DMS153 treated with DMSO at 0.1 percent for 48 hours (cell line): Measurements from ENCODE around the gene NEBL.

Experiments
- DNase-seq: peaks from one replicate; lab custom pipeline; 2025; ENCODE audit not compliant: unreplicated experiment; lab: John Stamatoyannopoulos, UW

Gene NEBL

DNA sequence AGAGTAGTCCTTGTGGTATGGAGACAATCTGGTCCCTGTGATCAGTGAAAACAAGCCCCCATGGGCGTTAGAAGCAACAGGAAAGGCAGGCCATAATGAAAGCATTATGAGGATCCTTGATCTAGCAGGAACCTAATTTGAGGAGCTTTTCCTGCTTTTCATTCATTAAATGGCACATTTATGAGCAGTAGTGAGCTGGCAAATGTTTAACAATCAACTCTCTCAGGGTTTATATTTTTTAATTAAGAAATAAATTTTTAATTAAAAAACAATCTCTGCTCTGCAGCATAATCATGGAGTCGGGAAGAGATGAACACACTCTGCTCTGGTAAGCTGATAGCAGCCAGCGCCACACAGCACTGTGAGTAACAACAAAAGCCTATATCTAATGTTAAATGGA, 11.3 kb upstream of the NEBL start:
- no peak for DNase-seq

DNA sequence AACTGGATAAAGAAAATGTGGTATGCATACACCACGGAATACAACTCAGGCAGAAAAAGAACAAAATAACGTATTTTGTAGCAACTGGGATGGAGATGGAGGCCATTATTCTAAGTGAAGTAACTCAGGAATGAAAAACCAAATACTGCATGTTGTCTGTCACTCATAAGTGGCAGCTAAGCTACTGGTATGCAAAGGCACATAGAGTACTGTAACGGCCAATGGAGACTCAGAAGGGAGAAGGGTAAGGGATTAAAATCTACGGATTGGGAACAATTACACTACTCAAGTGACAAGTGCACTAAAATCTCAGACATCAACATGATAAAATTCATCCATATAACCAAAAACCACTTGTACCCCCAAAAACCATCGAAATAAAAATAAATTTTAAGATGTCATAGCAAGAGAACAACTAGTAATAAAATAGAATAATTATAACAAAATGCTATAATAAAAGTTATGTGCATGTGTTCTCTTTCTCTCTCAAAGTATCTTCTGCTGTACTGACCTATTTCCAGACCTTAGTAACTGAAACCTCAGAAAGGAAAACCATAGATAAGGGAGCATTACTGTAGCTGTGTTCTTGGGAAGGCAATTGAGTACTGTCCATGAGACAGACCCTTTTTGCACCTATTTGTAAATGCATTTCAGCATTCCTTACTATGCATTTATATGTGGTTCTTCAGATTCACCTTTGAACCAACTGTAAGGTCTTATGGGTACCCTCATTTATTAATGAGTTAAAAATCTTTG, 6.7 kb upstream of the NEBL start:
- no peak for DNase-seq

DNA sequence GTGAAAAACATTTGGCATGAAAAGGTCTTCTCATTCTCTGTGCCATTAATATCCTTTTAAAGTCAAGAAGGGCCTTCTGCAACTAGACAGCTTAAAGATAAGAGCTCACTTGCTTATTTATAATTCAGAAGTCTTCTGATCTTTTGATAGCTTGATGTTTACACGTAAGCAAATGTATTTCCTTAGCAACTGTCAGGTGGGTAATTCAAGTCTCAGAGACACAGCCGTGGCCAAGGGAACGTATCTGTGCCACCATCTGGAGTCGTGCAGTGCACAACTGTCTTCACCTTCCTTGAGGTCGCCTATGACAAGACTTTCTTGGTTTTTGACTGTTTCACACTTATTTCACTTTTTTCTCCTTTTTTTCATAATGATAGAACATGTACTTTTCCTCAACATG, 4.0 kb upstream of the NEBL start:
- DNase-seq: no peak

DNA sequence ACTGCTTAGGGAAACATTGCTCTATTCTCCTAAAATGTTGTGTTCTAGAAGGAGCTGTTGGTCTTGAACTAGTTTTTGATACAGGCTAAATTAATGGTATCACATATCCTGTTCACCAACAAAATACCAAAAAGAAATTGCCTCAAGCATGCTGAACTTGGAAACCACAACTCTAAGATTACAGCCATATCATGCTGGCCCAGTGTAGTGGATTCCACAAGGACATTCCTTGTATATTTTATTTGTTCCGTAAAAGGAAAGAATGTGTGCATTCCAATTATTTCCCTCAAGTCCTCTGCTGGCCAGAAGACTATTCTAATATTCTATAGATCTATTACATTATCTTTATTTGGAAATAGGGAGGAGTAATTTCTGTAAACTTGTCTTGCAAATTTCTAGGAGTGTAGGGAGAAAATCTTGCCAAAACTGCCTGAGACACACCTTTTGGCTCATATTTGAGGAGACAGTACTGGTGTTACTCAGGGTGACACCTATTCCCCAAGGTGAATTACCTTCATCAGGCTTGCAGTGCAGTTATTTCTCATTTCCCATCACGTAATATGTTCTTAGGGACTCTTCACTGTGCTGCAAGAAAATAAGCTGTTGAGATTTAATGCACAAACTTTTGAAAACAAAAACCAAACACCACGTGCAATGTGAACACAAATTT, 1.9 kb upstream of the NEBL start:
- DNase-seq: no peak

DNA sequence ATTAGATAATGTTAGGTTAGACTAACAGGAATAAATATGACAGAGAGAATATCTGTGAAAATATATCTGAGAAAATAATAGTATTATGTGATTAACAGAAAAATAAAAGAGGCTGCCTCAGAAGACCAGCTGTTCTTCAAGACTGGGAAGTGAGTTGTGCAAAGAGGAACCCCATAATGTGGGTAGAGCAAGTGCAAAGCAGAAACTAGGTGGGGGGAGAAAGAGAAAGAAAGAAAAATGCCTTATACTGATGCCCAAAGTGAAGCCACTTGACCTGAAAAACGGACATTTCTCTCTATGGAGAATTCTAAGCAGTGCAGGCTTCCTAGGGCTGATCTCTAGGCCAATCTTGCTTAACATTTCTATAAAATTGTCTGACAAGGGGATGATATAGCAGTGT, 3.8 kb downstream of the NEBL start:
- DNase-seq: no peak

DNA sequence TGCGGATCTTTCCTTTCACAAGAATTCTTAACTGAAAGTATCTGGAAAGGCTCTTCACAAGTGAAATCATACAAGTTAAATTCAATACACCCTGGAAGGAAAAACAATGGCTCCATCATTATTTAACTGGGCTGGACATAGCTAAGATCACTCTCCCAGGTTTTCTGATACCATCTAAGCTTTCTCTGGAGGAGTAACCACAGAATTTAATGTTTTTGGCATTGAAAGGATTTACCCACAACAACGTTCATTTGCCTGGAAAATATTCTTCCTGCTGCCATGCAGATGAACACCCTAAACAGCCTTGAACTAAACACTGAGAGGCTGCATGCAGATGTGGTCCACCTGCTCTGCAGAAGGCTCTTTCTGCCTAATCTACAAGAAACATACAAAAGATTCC, 4.3 kb downstream of the NEBL start:
- DNase-seq: no peak

DNA sequence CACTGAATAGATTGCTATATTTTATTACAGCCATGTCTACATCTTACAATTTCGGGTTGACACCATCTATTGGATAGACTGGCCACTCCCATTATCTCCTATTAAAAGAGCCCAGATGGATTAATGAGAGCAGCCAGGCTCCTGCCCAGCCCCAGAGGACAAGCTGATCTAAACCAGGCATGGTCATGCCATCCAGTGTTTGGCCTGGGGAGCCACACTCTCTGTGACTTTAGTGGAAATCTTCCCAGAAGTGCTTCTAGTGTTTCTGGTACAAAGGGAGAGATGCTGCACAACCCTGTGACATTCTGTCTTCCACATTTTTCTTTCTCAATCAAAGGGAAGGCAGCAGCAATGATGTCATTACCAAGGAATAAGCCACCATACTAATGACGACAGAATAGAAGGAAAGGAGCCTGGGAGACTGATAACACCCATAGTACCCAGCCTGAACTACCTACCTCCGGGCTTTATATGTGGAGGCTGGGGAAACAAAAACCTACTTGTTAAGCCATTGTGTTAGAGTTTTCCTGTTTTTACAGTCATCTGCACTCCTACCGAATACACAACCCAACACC, 5.0 kb downstream of the NEBL start:
- no peak for DNase-seq

DNA sequence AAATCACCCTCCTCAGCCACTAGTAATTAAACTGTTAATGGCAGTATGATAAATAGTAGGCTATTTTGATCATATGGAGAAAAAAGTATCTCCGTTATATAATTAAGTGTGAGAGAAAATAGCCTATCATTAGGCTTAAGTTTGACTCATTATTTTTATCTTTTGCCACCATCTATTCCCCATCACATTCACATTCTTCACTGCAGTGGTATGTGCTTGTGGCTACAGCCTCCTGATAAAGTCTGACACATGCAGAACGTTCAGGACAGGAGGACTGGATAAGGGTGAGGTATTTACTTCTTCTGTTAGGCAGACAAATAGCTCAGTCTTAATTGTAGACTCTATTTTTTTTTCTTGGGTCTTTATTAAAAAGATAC, 5.8 kb downstream of the NEBL start:
- DNase-seq: no peak

DNA sequence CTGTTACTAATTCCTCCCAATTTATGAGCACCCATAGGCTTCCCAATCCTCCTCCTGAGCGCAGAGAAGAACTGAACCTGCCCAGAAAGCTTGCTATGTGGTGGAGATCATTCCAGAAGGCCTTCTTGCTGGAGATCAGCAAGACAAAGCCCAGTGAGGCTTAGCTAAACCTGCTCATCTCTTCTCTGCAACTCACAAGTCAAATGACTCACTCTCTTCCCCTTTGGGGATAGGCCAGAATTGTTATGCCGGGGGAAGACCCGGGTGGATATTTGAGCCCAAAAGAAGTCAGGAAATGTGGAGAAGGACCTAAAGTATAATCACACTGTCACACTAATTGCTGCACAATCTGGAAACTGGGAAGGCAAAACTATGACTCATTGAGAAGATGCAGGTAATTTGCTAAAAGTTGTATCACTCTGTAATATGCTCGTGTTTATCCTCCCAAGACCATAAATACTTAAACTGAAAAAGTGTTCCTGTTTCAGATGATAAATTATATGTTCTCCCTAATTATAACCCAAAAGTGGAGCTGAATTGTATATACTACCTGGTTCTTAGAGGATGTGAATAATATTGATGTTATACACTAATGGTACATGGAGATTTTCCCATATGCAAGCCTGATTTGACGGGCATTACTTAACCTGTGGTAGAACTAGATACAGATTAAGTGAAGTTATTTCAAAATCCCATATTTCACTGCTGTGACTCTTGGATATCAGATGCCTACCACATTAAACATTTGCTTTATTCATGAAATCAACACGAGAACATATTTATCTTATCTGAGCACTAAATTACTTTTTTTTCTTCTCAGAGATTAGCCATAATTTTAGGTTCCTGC, 6.4 kb downstream of the NEBL start:
- DNase-seq: no peak

DNA sequence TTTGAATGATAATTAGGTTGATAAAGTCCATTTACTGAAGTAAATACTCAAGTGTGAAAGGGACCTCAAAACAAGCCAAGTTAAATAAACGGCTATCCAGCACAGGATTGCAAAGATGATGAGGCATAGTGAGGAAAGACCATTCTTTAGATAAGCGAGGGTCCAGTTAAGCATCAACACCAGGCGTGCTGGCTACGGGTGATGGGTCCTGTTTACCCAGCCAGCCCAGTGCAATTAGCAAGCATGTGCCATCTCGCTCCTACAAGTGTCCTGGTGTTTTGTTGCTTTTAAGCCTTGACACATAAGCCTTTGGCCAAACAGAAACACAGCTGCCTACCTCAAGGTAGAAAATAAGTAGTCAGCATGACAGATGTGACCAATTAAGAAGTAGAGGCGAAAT, 7.1 kb downstream of the NEBL start:
- no peak for DNase-seq

DNA sequence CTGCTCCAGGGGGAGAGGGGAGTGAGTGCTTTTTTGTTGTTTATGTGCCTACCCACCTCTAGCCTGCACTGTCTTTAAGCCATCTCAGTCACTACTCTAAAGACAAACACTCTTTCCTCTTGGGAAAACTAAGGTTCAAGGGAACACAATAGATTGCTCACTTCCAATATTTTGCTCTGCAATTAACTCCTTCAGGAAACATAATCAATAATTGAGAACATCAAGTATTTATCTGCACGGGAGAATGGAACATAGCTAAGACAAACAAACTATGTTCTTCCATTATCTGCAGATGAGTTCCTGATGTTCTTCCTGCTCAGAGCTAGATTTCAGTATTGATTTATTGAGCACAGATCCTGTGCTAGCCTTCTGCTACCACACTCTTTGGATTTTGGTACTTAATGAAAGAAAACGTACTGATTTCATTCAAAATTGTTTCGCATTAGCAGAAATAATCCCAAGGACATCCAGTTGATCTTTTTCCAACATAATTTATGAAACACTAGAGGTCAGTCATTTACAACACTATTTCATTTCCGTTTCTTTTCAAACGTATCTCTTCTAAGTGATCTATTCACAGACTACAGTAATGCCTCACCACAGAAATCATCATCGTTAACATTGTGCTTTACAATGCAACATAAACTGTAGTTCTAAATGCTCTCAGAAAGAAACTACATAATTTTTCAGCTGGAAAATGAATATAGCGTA, 8.3 kb downstream of the NEBL start:
- no peak for DNase-seq

DNA sequence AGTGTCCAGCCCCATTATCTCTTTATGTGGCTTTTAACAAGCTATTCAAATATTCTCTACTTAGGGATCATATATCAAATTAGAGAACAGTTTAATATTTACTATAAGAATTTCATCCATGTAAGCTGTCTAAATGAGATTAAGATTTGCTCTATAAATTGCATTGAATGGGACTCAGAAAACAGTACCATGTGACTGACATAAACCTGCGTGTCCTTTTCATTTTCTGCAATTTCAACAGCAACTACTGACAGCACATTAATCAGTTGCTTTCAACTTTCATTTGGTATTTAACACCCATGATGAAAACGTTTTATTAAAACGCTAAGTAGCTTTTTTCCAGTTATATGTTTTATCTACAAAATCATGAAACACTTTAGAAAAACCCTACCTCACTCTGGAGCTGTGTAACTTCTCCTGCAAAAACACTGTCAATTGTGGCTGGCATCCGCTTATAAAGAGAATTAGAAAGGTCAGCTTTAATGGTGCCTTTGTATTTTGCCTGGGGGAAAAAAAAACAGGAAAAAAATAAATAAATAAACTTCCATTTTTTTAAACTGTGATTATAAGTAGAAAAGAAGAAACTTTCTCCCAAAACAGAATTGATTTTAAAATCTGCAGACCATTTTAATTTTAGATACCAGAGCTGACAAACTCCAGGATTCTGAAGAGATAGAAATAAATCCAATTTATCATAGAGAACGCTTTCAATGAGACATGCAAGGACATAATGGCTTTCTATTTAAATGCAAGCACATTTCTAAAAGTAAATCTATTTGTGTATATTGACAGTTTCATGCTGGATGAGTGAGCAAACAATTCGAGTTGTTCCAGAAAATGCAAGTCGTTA, 9.2 kb downstream of the NEBL start:
- DNase-seq: no peak

DNA sequence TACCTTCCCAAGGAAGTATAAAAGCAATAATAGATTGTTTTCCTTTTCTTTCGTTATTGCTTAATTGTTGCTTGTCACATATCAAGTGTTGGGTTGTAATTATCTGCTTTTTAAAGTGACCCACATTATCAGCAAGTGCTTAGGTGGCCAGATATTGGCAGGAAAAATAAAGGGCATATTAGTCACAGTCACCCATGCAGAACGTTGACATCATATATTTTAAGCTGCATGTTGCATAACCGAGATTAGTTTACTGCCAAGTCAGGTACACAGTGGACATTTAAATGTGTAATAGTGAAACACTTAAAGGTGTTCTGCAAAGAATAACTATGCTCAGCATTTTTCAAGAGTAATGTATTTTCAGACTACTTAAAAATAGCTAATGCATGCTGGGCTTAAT, 11.4 kb downstream of the NEBL start:
- no peak for DNase-seq

DNA sequence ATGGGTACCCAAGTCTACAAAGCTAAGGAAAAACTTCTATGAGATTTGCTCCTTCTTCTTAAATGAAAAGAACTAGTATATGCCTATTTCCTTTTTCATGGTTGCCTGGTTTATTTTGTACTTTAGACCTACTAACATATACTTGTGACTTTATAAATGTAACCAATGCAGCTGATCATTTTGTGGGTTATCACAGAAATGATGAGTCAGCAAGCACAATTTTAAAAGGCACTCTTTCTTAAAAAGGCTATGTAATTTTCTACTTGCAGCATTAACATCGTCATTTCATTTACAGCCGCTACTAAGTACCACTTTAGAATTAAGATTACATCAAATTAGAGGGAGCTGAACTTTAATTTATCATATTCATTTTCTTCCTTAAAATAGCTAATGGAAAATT, 13.6 kb downstream of the NEBL start:
- DNase-seq: no peak

DNA sequence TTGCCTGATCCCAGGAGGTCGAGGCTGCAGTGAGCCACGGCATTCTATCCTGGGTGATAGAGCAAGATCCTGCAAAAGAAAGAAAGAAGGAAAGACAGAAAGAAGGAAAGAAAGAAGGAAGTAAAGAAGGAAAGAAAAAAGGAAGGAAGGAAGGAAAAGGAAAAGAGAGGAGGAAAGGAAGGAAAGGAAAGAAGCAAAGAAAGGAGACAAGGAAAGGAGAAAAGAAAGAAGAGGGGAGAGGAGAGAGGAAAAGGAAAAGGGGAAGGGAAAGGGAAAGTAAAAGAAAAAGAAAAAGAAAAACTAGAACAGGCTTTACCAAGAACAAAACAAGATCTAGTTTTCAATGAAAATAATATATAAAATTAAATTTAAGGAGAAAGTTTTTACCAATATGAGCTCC, 15.0 kb downstream of the NEBL start:
- DNase-seq: no peak

DNA sequence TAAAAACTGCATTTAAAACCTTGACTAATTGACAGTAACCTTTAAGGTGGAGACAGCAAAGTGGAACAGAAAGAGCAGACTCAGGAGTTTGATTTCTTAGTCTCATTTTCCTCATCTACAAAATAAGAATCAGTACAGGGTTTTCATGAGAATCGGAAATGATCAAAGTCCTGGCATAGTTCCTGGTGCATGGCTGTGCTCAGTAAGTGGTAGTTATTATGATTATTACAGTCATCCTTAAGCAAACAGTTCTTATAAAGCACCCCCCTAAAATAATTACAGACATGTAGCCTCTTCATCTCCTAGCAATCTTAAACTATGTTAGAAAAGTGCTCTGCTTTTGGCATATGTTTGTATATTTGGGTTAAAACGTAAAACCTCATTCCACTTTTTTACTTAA, 18.0 kb downstream of the NEBL start:
- no peak for DNase-seq

DNA sequence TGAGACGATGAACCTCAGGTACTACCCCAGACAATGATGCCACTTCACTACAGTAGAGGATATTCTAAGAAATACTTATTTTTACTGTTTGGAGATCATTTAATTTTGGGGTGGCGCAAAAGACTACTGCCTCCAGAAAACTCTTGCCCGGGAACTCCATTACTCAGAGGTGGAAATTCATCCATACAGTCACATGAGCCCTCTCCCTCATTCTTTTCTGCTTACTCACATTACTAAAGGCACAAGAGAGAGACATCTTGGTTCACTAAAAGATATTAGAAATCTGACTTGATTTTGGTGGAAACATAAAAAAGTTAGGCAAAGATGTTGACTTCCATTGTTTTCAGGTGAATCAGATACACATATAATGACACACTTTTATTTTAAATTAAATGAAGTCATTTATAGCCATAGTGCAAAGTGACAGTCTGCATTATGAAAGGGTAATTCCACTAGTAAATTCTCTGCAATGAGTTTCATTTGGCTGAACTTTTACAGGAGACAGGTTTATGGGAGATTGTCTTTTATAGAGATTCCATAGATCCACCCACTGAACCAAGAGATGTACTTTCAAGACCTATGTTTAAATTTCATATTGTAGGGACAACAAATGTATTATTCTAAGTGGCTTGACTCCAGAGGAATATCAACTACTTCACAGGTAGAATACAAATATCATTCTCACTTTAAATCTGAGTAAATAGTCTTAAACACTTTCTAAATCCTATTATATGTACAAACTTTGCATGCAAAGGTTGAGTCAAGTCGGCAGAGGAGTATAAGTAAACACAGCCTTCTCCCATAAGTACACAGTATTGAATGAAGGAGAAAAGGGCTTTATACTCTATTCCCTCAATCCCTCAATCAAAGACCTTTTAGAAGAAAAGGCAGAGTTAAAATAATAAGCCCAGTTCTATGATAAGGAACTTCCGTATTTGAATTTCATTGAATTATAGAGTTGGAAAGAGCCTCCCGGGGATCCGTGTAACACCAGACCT, 18.8 kb downstream of the NEBL start:
- no peak for DNase-seq

DNA sequence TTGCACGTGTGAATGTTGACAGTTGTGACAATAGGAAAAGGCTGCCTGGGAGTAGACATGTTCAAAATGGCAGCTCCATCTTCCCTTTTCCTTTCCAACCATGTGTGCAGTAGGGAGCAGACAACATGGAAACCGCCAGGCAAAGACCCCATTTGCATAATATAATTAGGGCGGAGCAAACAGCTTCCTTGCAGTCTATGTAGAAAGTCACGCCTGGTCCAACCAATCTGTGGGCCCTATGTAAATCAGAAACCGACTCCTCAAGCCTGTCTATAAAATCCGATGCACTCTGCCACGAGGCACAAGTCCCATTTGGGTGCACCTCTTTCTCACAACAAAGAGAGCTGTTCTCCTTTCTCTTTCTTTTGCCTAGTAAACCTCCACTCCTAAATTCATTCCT, 19.6 kb downstream of the NEBL start:
- no peak for DNase-seq

DNA sequence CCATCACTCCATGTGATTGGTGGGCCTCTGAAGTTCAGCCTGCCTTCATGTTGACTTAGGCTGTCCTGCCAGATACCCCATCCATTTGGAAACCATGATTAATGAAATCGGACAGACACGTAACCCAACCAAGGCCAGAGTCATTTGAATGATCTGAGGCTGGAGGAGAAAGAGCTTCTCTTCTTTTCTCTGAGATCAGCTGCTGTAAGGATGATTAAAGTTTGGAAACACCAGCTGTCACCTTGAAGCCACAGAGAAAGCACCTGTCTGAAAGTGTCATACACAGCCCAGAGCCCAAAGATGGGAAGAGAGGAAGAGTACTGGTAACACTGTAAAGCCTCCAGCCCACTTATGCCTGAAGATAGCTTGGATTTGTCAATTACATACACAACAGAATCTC, 22.9 kb downstream of the NEBL start:
- no peak for DNase-seq
